ENCODE data around the gene EID3.

- TF ChIP-seq POLR2A (IDR thresholded peaks at IDR 0.05; ENCODE audit: low read length) (no peak), GATA1 (IDR thresholded peaks at IDR 0.05; ENCODE audit: low read depth, low read length) (no peak)
Observed at GRCh38 chr12:104282109-104282508, 21.4 kb upstream of the EID3 start.

All from erythroblast (primary cell).